Panc1 (cell line): ENCODE measurements around the gene MLN. TPM values are rescaled to one million over a fixed set of nuclear protein-coding genes. Genes with fewer than 3 reads are reported as not detected.

Experiments
- ATAC-seq: fragments of 200-7000 bp; cut with Tn5 transposase; 2 replicates; pipeline ENCODE4 v1.9.1; 2020; ENCODE audit warnings: mild to moderate bottlenecking, moderate library complexity
- BruUV-seq: library from RNA; stranded (reverse); fragments of 400-500 nt; replicated peaks from 2 replicates; lab custom pipeline; 2021; lab: Mats Ljungman, UMichigan
- CTCF ChIA-PET: fragments of 300-600 bp; sonication (Branson Sonifier 250); formaldehyde crosslinking; loops from one replicate; lab custom pipeline; 2022; ENCODE audit warnings: antibody characterized with exemption; lab: Charles Lee
- POLR2A ChIA-PET: fragments of 300-600 bp; sonication (Branson Sonifier 250); formaldehyde crosslinking; loops from one replicate; lab custom pipeline; 2022; ENCODE audit warnings: antibody characterized with exemption; lab: Charles Lee
- DNase-seq: peaks from one replicate; pipeline ENCODE4 v3.0.0-alpha.2; 2010; ENCODE audit warnings: low read depth, low spot score
- H3K27ac ChIP-seq: 2 replicates; pipeline ENCODE4 v1.5.1; 2011; ENCODE audit warnings: mild to moderate bottlenecking, low read length, inconsistent platforms
- H3K27me3 ChIP-seq: fragments of 200-500 bp; sonication (Bioruptor generic); 2 replicates; pipeline ENCODE4 v1.6.0; 2014; ENCODE audit warnings: low read length, inconsistent platforms; ENCODE audit not compliant: control insufficient read depth, insufficient read depth
- H3K36me3 ChIP-seq: fragments of 200-500 bp; sonication (Bioruptor generic); 2 replicates; pipeline ENCODE4 v1.5.1; 2014; ENCODE audit warnings: inconsistent platforms, mild to moderate bottlenecking, low read length, moderate library complexity; ENCODE audit not compliant: control insufficient read depth, insufficient read depth
- H3K4me1 ChIP-seq: 2 replicates; pipeline ENCODE4 v1.5.1; 2011; ENCODE audit warnings: inconsistent platforms, mild to moderate bottlenecking, low read length, moderate library complexity; ENCODE audit not compliant: control insufficient read depth, insufficient read depth
- H3K4me3 ChIP-seq, 2 experiments: 2 replicates each; pipeline ENCODE4 v1.5.1; 2011 to 2012; ENCODE audit warnings: low read depth in 2 of 2, low read length in 2 of 2, mild to moderate bottlenecking in 2 of 2, inconsistent platforms in 1 of 2, moderate library complexity in 1 of 2
- H3K9me3 ChIP-seq: fragments of 200-500 bp; sonication (Bioruptor generic); 2 replicates; pipeline ENCODE4 v1.5.1; 2014; ENCODE audit warnings: low read depth, mild to moderate bottlenecking, inconsistent platforms, low read length, moderate library complexity; ENCODE audit not compliant: control insufficient read depth, insufficient read depth
- POLR2AphosphoS5 ChIP-seq: IDR thresholded peaks from 2 replicates; pipeline ENCODE4 v1.6.1; 2012; ENCODE audit warnings: mild to moderate bottlenecking, low read depth, low read length, moderate library complexity
- REST ChIP-seq, 2 experiments: IDR thresholded peaks; 2 replicates each; pipeline ENCODE4 v1.6.1; 2011 to 2012; ENCODE audit warnings: low read depth in 2 of 2, control low read depth in 1 of 2, low read length in 1 of 2, mild to moderate bottlenecking in 1 of 2, moderate library complexity in 1 of 2; ENCODE audit not compliant: insufficient read depth in 1 of 2
- SIN3A ChIP-seq: IDR thresholded peaks from 2 replicates; pipeline ENCODE4 v1.6.1; 2012; ENCODE audit warnings: low read depth, mild to moderate bottlenecking, low read length, moderate library complexity, borderline replicate concordance; ENCODE audit not compliant: insufficient read depth
- TCF7L2 ChIP-seq: IDR thresholded peaks from 2 replicates; pipeline ENCODE4 v1.6.1; 2011; ENCODE audit warnings: mild to moderate bottlenecking, low read depth, low read length, inconsistent platforms
- in situ Hi-C: cut with HindIII; loops from 2 replicates; pipeline ENCODE4 v1.10.0; 2016; ENCODE audit warnings: low sequenced_read_pairs, low pct_unique_long_range_greater_than_20kb
- intact Hi-C: fragments of 100-400 bp; cut with micrococcal nuclease; formaldehyde crosslinking; loops from one replicate; pipeline ENCODE4 v1.10.0; 2022; ENCODE audit not compliant: unreplicated experiment
- total RNA-seq: library from RNA; stranded (reverse); gene quantifications from one replicate; pipeline ENCODE4 v1.2.1, GENCODE V29; 2021; ENCODE audit not compliant: unreplicated experiment
- TF ChIP-seq, protein P1 (sequence below): fragments of 450-650 bp; IDR thresholded peaks from 2 replicates; pipeline ENCODE4 v1.5.1; 2017; ENCODE audit warnings: mild to moderate bottlenecking

Gene MLN
- total RNA-seq, 1 experiment from 2014 or later = not detected

DNA sequence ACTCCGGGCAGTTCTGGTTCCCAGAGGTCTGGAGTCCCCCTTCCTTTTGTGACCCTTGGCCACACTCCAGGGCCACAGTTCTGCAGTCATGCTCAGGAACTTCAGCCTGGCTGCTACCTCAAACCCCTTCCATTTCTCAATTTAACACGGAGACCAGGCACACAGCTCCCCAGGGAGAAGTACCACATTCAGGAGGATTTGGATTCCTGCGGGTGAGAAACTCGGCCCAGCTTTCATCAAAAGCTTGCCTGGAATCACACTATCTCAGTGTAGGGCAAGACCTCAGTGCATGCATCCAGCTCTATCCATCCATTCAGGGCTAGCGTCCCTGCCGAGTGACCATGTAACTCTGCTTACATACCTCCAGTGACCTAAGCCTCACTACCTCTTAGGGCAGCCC lies 40.3 kb downstream of the MLN start:
- in situ Hi-C loops (no loop called here), intact Hi-C loops (no loop called here)
- H3K36me3 ChIP-seq = no peaks in the 10 kb centered on the region
- no TSS peak for BruUV-seq
- ATAC-seq (no peak), DNase-seq (no peak)
- TF ChIP-seq POLR2AphosphoS5 = no peak
- no peak for TF ChIP-seq REST (IDR thresholded peaks at IDR 0.05; ENCODE audit: insufficient read depth in 1 of 2, low read depth in 2 of 2, low read length in 1 of 2)
- TF ChIP-seq TCF7L2 = no peak
- no peak for TF ChIP-seq SIN3A
- TF ChIP-seq, protein P1, sequence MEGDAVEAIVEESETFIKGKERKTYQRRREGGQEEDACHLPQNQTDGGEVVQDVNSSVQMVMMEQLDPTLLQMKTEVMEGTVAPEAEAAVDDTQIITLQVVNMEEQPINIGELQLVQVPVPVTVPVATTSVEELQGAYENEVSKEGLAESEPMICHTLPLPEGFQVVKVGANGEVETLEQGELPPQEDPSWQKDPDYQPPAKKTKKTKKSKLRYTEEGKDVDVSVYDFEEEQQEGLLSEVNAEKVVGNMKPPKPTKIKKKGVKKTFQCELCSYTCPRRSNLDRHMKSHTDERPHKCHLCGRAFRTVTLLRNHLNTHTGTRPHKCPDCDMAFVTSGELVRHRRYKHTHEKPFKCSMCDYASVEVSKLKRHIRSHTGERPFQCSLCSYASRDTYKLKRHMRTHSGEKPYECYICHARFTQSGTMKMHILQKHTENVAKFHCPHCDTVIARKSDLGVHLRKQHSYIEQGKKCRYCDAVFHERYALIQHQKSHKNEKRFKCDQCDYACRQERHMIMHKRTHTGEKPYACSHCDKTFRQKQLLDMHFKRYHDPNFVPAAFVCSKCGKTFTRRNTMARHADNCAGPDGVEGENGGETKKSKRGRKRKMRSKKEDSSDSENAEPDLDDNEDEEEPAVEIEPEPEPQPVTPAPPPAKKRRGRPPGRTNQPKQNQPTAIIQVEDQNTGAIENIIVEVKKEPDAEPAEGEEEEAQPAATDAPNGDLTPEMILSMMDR = no peak
- H3K4me3 ChIP-seq = no peak overlapping the region
- ChIA-PET CTCF (interaction anchor here (1.4 kb wide), 1 partner anchor 50 kb away, joined by 3 read pairs; no protein-coding TSS in a partner anchor), POLR2A (no interaction called here)
- H3K9me3 ChIP-seq = no peaks in the 10 kb centered on the region
- no peaks in the 10 kb centered on the region for H3K27me3 ChIP-seq
- H3K4me1 ChIP-seq = peaks cover 15% of the 10 kb centered on the region
- no peak overlapping the region for H3K27ac ChIP-seq

- H3K4me3 ChIP-seq = no peak overlapping the region
- ATAC-seq (no peak), DNase-seq (no peak)
- BruUV-seq = no TSS peak
- peaks cover 15% of the 10 kb centered on the region for H3K4me1 ChIP-seq
- H3K27ac ChIP-seq = no peak overlapping the region
- in situ Hi-C loops = no loop called here
- POLR2A ChIA-PET = no interaction called here
- H3K36me3 ChIP-seq = no peaks in the 10 kb centered on the region
- CTCF ChIA-PET = interaction anchor here (2.6 kb wide), 1 partner anchor 18 kb away, joined by 24 read pairs; no protein-coding TSS in a partner anchor
- intact Hi-C loops = no loop called here
- H3K9me3 ChIP-seq = no peaks in the 10 kb centered on the region
- TF ChIP-seq REST (IDR thresholded peaks at IDR 0.05; ENCODE audit: insufficient read depth in 1 of 2, low read depth in 2 of 2, low read length in 1 of 2) (no peak), POLR2AphosphoS5 (no peak), SIN3A (no peak), TCF7L2 (no peak)
- TF ChIP-seq, protein P1 = no peak
- H3K27me3 ChIP-seq = no peaks in the 10 kb centered on the region
These were observed 41.1 kb downstream of the MLN start for GRCh38 chr6:33762713-33763112.
